HG03095 (cell line): ENCODE data around the gene CDCA5.

Experiments
- ATAC-seq: cut with Tn5 transposase; IDR thresholded peaks from one replicate; pipeline ENCODE4 v1.9.1; 2021; ENCODE audit warnings: moderate library complexity; ENCODE audit not compliant: unreplicated experiment

CDCA5 gene

DNA sequence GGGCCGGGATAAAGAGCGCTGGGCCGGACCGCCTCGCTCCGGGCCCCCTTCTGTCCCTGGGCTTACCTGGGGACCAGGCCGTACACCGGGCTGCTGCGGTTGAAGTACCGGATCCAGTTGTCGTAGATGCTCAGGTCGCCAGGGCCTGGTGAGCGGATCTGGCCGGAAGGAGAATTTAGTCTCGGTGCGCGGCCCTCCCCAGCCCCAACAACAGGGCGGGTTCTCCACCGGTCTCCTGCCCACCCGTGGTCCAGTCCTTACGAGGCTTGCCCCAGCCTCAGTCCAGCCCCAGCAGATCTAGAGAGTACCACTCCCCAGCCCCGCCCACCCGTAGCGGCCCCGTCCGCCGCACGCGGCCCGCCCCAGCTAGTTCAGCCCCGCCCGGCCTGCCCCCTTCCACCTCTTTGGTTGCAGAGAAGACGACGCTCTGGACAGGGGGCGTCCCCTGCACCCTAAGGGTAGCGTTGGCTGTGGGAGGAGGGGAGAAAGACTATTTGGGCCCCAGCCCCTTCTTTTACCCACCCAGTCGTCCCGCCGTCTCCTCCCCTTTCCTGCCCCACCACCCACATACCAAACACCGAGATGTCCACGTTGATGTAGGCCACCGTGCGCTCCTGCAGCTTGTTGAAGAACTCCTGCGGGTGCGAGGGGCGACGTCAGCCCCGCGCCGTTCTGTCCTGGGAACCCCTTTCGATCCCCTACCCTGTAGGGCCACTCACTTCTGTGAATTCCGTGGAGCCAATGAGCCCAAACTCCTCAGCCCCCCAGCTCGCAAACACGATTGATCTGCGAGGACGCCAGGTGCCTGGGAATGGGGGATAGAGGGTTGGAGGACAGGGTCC lies 36.0 kb downstream of the CDCA5 start:
- ATAC-seq, result no peak

- no peak for ATAC-seq
Measured at GRCh38 chr11:65045728-65046127, 38.1 kb downstream of the CDCA5 start.

DNA sequence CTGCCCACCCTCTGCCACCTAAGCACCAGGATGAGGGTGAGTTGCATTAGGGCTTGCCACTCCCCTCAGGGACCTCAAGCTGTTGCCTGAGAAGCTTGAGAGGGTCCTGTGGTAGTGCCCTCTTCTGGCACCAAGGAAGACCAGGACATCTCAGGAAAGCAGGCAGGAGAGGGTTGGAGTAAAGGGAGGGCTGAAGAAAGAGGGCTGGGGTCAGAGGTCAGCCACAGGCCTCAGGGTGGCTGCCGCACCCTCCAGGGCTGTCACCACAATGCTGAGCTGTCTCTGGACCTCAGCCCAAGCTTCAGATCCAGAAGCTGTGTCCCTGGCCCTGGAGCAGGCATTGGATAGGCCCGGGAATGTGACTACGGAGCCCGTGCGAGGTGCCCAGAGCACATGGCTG lies 38.8 kb downstream of the CDCA5 start:
- no peak for ATAC-seq

GRCh38 chr11:65043881-65044501 lies 39.8 kb downstream of the CDCA5 start:
- no peak for ATAC-seq

DNA sequence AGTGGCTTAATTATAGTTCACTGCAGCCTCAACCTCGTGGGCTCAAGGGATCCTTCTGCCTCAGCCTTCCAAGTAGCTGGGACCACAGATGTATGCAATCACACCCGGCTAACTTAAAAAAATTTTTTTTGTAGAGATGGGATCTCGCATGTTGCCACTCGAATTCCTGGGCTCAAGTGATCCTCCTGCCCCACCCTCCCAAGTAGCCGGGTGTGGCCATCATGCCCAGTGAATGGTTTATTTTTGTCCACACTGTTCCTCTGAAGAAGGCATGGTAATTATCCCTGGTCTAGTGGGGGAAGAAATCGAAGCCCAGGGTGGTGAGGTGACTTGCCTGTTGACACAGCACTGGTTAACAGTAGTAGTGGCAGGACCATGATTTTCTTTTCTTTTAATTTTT lies 40.9 kb downstream of the CDCA5 start:
- no peak for ATAC-seq

DNA sequence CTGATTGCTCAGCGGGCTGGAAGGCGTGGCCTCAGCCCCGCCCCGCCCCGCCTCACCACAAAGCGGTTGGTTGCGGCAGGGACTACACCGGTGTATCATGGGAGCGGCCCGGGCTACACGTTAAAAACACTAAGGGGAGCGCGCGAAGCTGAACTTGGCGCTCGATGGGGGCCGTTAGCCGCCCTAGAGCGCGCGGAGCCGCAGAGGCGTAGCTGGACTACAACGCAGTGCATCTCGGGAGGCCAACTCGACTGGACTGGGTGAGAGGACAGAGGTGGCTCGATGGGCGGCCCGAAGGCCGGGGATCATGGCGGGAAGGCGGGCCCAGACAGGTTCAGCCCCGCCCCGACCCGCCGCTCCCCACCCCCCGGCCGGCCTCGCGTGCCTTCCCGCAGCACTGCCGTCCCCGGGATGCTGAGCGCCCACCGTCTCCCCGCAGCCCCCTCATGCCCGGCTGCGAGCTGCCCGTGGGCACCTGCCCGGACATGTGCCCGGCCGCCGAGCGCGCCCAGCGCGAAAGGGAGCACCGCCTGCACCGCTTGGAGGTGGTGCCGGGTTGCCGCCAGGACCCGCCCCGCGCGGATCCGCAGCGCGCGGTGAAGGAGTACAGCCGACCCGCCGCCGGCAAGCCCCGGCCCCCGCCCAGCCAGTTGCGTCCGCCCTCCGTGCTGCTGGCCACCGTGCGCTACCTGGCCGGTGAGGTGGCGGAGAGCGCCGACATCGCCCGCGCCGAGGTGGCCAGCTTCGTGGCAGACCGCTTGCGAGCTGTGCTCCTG lies 42.8 kb downstream of the CDCA5 start, which contains the start of gene SAC3D1:
SAC3D1 (plus strand) TSS at position 364 of the 776 bp plus-strand sequence; CDS start at position 447, 83 bp downstream.
- peak; percentile 76 for ATAC-seq

DNA sequence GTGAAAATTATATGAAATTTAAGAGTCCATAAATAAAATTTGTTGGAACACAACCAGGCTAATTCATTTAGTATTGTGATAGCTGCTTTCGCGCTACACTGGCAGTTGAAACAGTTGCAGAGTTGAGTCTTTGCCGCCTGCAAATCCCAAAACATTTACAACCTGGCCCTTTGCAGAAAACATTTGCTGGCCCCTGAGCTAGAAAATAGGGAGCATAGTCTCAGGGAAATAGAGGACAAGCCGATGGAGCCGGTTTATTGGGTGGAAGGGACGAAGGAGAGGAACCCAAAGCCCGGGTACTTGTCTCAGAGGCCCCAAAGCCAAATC lies 43.4 kb downstream of the CDCA5 start:
- no peak for ATAC-seq

DNA sequence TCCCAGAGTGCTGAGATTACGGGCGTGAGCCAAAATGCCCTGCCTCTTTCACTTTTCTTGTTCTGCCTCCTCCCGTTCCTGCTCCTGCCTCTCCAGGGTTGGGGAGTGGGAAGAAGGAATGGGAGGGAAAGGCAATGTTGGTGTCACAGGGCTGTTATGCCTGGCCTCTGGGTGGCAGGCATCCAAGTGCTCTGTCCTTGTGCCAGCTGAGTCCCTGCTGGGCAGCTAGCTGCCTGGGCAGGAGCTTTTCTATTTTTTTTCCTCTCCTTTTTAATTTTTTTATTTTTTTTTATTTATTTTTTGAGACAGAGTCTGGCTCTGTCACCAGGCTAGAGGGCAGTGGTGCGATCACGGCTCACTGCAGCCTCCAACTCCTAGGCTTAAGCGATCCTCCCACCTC lies 46.9 kb downstream of the CDCA5 start:
- ATAC-seq, result no peak

DNA sequence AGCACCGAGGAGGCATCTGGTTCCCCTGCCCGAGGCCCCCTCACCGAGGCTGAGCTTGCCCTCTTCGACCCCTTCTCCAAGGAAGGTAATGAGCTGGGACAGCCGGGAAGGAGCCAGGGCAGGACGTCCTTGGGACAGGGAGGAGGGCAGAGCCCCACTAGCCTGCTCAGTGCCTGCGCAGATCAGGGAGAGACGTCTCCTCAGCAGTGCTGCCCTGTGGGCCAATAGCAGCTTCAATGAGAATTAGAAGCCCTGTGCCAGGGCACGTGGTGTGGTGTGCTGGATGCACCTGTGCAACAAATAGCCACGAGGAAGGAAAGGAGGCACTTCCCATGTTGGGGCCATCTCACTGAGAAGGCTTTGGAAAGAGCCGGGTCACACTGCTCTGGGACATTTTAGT lies 48.3 kb downstream of the CDCA5 start:
- ATAC-seq, result no peak

DNA sequence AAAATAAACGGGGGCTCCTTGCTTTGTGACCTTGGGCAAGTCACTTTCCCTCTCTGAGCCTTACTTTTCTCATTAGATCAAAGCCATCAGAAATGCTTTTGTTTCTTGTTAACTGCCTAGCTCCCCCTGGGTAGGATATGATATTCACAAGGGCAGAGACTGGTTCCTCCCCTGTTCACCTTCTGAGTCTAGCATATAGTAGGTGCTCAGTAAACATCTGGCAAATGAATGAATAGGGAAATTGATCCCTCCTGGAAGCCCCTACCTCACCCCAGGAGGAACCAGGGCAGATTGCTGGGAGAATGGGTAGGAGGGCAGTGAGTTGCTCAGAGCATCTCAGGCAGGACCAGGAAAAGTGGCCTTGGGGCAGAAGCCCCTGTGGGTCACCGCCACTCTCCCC lies 49.4 kb downstream of the CDCA5 start:
- no peak for ATAC-seq

DNA sequence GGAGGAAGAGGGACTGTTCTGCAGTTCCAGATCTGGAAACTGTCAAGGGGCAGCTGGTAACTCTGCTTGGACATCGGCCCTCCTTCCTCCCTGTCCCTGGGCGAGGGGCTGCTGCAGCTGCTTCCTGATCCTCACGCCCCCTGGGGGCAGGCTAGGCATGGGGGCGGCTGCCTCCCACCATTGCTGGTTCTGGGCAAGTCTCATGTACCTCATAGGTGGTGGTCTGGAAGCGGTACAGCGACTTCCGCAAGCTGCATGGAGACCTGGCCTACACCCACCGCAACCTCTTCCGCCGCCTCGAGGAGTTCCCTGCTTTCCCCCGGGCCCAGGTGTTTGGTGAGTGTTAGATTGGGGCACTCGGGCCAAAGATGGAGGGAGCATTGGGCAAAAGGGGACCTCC lies 51.6 kb downstream of the CDCA5 start:
- no peak for ATAC-seq
